ENCODE measurements around the gene CNTROB. TPM values are rescaled to one million over a fixed set of nuclear protein-coding genes. Genes with fewer than 3 reads are reported as not detected.

The CNTROB gene
- total and polyA plus RNA-seq, 2 of the 4 experiments (the other 2 are of a cell fraction), result 12.7 to 26.4 TPM

- dilution Hi-C loops (cut with HindIII; ENCODE audit: low sequenced_read_pairs, unreplicated experiment), result no loop called here
- no peak overlapping the region for H4K8ac ChIP-seq (ENCODE audit: low read depth in 2 of 2, low read length in 2 of 2)
- ATAC-seq (ENCODE audit: low read depth), result no peak
Observed at GRCh38 chr17:7940034-7940433, 8.0 kb downstream of the CNTROB start.

More at GRCh38 chr17:7940034-7940433, 8.0 kb downstream of the CNTROB start:
- peaks cover 9 to 21% of the 10 kb centered on the region in 2 experiments for H3K79me1 ChIP-seq (ENCODE audit: low read depth in 1 of 2, low read length in 2 of 2)
- H3K18ac ChIP-seq (ENCODE audit: low read depth, low read length), result no peak overlapping the region
- no peak overlapping the region for H3K14ac ChIP-seq (replicated peaks; ENCODE audit: low read depth, low read length)
- H3K4me3 ChIP-seq (ENCODE audit: insufficient read depth, low read depth, low read length), result no peak overlapping the region
- H2BK120ac ChIP-seq (ENCODE audit: low read depth, low read length), result no peak overlapping the region
- POLR2A ChIA-PET (ENCODE audit: unreplicated experiment), result no interaction called here
- no peak overlapping the region for H2BK5ac ChIP-seq (ENCODE audit: low read depth, low read length, poor library complexity, severe bottlenecking)
- in situ Hi-C loops (cut with MboI; ENCODE audit: low sequenced_read_pairs), result no loop called here
- H3K27me3 ChIP-seq (ENCODE audit: control insufficient read depth, insufficient read depth, low read length), result no peaks in the 10 kb centered on the region
- no peak overlapping the region for H2AK9ac ChIP-seq (replicated peaks; ENCODE audit: low read depth, low read length, poor library complexity)
- H3K9me3 ChIP-seq (ENCODE audit: control insufficient read depth, insufficient read depth, low read length), result no peaks in the 10 kb centered on the region
- TF ChIP-seq CTCF (conservative IDR thresholded peaks at IDR 0.05; ENCODE audit: low read depth, low read length) (no peak), ELK1 (IDR thresholded peaks at IDR 0.05; ENCODE audit: borderline replicate concordance, low read depth, low read length) (no peak), MAFK (IDR thresholded peaks at IDR 0.05; ENCODE audit: low read depth, low read length) (no peak), SMC3 (IDR thresholded peaks at IDR 0.05; ENCODE audit: low read depth, low read length) (no peak), USF2 (IDR thresholded peaks at IDR 0.05; ENCODE audit: low read depth, low read length) (no peak), RAD21 (IDR thresholded peaks at IDR 0.05; ENCODE audit: low read length) (no peak), CHD1 (IDR thresholded peaks at IDR 0.05; ENCODE audit: low read depth, low read length) (no peak), FOS (IDR thresholded peaks at IDR 0.05; ENCODE audit: low read depth, low read length) (no peak), POLR2A (IDR thresholded peaks at IDR 0.05; ENCODE audit: low read depth, low read length) (no peak), RCOR1 (IDR thresholded peaks at IDR 0.05; ENCODE audit: insufficient replicate concordance, low read length) (no peak), NFE2L2 (IDR thresholded peaks at IDR 0.05; ENCODE audit: low read depth, low read length) (no peak), RFX5 (IDR thresholded peaks at IDR 0.05; ENCODE audit: low read depth, low read length) (no peak), CEBPB (IDR thresholded peaks at IDR 0.05; ENCODE audit: low read depth, low read length) (no peak), MXI1 (IDR thresholded peaks at IDR 0.05; ENCODE audit: borderline replicate concordance, low read depth, low read length) (no peak), BHLHE40 (IDR thresholded peaks at IDR 0.05; ENCODE audit: low read depth, low read length) (no peak), MAZ (IDR thresholded peaks at IDR 0.05; ENCODE audit: borderline replicate concordance, low read depth, low read length) (no peak)
- no peak overlapping the region for H2BK15ac ChIP-seq (ENCODE audit: low read depth, low read length)
- WGBS, 2 experiments (ENCODE audit: extremely low coverage in 2 of 2, insufficient read length in 1 of 2), result 96% methylated on average over 4 of the region's 4 CpGs; no CpG with 5 or more reads in 1 of the 2 experiments
- no peak overlapping the region for H2BK20ac ChIP-seq (ENCODE audit: low read depth, low read length)
- no peak overlapping the region for H2AFZ ChIP-seq (replicated peaks; ENCODE audit: low read length, poor library complexity)
- CTCF ChIA-PET, result interaction anchor here (0.8 to 1.1 kb wide), 2 partner anchors 49 to 50 kb away, joined by 3 read pairs; no protein-coding TSS in a partner anchor
- H3K36me3 ChIP-seq (ENCODE audit: control insufficient read depth, insufficient read depth, low read length), result peaks cover 53% of the 10 kb centered on the region
- no peaks in the 10 kb centered on the region for H4K20me1 ChIP-seq (ENCODE audit: insufficient read depth, low read length)
- H3K9ac ChIP-seq (ENCODE audit: low read depth, low read length), result no peak overlapping the region
- no peak overlapping the region for H4K5ac ChIP-seq (ENCODE audit: low read depth, low read length)
- H3K27ac ChIP-seq (ENCODE audit: insufficient read depth, low read length), result no peak overlapping the region
- no peaks in the 10 kb centered on the region for H3K4me1 ChIP-seq (ENCODE audit: control insufficient read depth, insufficient read depth, low read length)
- H3K4me2 ChIP-seq (ENCODE audit: low read depth, low read length), result no peak overlapping the region
- no peak overlapping the region for H2AK5ac ChIP-seq (ENCODE audit: low read depth, low read length)
- H3K23ac ChIP-seq (ENCODE audit: low read depth, low read length), result no peak overlapping the region
- H3K4ac ChIP-seq (ENCODE audit: low read depth, low read length), result no peak overlapping the region
- intact Hi-C loops (cut with micrococcal nuclease), result no loop called here
- H4K91ac ChIP-seq (ENCODE audit: insufficient read depth, low read depth, low read length), result no peak overlapping the region
- H3K56ac ChIP-seq (ENCODE audit: extremely low read depth, insufficient read depth, low read length), result no peak overlapping the region
- no peak for DNase-seq
- H3K9me1 ChIP-seq (ENCODE audit: insufficient read depth, low read length), result no peaks in the 10 kb centered on the region
- BruUV-seq (replicated peaks), result no TSS peak
